Measurements from ENCODE around the gene UXS1.

UXS1 gene

DNA sequence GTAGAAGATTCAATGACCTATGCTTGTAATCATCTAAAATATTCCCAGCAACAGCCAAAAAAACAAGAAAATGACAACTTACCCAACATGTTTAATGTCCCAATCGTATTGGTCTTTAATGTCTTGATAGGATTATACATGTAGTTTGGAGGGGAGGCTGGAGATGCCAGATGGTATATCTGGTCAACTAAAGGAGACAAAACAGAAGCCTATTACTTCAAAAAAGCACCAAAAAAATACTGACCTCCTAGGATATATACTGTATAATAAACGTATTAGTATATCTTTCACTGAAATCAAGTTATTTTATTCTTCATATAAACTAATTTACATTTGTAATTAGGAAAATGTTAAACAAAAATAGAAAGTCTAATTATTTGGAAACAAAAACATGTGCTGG, 64.5 kb downstream of the UXS1 start:
- DNase-seq, result no peak

DNA sequence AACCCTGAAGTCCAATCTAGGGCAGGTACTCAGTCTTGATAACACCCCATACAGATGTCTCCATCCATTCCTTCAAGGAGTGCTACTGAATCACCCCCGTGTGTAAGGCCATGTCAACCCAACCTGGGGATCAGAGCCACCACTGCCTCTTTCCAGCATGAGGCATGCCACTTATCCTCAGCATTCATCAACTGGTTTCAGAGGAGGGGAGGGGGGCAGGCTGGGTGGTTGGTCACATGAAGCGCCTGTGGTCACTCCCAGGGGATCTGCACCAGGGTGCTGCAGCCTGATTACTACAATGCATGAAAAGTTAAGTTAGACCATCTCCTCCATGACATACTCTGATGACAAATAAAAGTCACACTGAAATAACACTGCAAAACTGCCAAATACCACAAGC, 65.0 kb downstream of the UXS1 start:
- DNase-seq, result no peak

GRCh38 chr2:106127776-106128268, 66.3 kb downstream of the UXS1 start:
- no peak for DNase-seq

DNA sequence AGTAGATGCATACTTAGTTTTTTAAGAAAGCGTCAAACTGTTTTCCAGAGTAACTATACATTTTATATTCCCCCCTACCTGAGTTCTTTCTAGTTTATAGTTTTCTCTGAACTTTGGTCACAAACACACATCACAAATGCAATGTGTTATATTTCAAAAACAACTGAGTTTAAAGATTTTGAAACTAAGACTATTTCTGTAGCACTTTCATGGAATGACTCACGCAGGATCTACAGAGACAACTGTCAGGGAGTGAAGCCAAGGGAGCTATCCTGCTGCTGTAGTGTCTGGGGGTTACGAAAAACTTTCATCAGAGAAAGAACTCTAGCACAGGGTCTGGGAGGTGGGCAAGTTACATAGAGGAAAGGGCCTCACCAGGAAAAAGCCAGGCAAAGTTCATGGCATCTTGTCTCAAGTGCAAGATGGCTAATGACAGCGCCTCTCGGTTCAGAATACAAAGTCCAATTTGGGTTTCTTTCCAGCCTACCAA, 66.8 kb downstream of the UXS1 start:
- no peak for DNase-seq

GRCh38 chr2:106126705-106127281, 67.3 kb downstream of the UXS1 start:
- DNase-seq, result no peak

DNA sequence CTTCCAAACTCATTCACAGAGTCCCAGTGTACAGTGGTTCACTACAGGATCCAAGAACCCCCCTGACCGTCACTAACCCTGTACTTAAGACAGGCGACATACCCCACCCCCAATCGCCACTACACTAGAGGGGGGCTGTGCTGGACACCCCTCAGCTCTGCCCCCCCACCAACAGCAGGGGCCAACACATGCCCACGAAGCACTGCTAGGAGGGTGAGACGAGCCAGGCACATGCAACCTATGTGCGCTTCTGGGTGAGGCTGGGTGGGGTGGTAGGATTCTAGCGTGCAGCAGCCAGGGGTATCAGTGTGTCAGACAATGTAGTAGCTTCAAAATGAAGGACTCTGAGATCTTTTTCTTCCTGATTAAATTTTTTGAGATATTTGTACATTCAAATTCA, 67.8 kb downstream of the UXS1 start:
- DNase-seq, result no peak

DNA sequence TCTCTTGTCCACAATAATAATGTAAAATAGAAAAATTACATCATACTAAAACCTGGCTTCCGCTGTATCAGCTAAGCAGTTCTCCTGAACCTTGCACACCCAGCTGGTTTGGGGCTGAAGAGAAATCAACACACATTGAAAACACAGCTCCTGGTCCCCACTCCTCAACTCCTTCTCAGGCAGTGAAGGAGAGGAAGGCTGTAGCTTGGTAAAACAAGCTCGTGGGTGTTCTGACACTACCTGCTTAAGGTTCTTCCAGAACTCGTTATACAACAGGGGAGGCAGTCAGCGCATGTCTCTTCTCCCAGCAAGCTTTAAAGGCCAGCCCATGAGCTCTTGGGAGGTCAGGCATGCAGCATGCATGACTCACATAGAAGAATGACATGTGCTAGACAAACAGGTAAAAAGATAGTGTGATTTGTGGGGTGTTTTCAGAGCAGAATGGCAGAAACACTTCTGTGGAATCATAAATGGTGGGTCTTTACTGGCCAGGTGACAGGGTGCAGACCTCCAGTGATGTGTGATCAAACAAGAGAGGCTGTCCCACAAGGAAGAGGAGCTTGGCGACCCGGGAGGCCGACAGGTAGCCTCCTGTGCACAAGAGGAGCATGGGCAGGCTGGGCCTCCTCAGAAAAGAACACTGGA, 69.1 kb downstream of the UXS1 start:
- no peak for DNase-seq

GRCh38 chr2:106124106-106124756, 69.9 kb downstream of the UXS1 start:
- no peak for DNase-seq

GRCh38 chr2:106122157-106122556, 71.9 kb downstream of the UXS1 start:
- DNase-seq, result no peak

DNA sequence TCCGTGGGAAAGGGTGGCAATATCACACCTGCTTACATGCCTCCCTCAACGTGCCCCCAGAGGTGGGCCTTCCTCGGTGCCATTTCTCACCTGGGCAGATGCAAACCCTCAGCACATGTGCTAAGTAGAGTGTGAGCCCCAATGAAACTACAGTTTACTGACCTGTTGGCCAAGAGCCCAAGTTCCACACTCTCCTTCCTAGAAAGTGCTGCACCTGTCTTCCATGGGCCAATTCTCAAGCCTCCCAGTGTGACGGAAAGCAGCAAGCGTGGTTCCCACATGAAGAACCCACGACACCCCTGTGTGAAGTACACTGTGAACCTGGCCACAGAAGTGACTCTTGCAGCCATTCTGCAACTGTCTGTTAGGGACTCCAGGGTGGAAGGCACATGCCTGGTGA, 73.7 kb downstream of the UXS1 start:
- DNase-seq, result no peak

- no peak for DNase-seq
Observed at GRCh38 chr2:106119074-106119473, 75.0 kb downstream of the UXS1 start.

DNA sequence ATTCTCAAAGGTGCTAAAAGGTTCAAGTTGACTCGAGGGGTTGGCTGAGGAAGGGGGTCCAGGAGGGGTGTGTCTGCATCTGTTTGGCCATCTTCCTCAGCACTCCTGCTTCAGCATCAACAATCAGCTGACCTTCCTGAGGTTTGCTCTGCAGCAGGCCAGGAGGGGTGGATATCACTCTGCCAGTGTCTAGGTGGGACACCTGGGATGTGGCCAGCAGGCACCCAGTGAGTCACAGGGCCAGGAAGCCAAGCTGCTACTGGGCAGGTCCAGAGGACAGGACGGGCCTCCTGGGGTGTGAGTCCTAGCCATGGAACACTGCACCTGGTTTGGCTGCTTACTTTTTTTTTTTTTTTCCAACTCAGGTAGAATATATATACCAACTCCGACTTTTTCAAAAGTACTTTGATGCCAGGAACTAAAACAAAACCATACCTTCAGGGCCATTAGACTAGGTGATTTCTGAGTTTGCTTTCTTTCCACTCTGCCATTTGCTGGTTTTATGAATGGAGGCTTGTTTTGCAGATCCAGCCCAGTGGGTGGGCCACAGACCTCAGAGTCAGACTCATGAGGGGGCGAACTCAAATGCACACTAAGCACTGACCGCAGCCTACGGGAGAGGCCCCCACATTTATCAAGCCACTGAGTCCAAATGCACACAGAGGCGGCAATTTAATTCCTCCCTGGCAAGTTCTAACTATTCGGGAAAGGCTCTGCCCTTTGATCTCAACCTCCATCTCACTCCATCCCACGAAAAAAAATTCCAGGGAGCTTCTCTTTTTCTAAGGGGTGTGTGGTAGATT, 76.0 kb downstream of the UXS1 start:
- no peak for DNase-seq

- DNase-seq, result no peak
Observed at GRCh38 chr2:106117347-106117746, 76.8 kb downstream of the UXS1 start.

DNA sequence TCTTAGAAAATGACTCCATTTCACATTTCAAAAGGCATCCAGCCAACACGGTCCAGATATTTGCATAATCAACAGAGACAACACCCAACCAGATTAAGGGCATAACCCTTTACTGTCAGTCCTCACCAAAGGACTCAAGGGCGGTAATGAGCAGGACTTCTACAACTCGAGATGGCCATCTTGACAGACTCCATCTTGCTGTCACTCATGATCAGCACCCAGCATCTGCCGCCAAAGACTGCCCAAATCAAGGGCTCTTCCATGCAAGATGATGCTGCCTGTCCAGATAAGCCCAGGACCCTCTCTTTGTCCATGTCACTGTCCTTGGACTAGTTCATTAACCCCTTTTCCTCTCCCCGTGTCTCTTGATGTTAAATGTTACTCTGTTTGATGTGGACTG, 77.9 kb downstream of the UXS1 start:
- DNase-seq, result no peak

DNA sequence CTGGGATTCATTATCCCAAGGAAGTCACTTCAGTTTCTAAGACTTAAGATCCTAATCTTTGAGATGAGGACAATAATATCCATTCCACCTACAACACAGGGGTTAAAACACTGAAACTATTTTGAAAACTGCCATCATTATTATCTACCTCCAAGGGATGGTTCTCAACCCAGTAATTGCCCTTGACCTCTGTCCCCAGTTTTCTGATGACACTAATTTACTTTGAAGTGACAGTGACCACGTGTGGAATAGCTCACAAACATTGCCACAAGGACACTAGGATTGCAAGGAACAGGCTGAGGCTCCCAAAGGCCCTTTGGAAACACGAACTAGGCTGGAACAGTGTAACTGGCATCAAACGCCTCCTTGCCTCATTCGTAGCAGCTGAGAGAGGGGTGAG, 78.4 kb downstream of the UXS1 start:
- DNase-seq, result no peak

DNA sequence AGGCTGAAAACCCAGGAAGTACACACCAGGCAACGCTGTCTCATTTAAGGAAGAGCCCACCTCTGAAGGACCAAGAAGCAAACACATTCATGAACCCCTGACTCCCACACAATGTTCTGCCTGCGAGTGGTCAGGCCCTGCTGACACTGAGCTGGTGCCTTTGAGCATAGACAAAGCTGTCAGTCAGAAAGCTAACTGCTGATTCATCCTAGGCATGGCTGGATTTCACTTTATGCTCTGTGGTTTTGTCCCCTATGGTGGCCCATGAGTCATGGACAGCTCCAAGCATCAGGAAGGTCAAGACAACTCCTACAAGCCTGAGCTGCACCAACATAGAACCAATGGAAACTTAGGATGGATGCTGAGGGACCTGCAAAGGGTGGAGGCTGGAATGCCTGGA, 78.9 kb downstream of the UXS1 start:
- DNase-seq, result peak; percentile 74 to 92 (median 83)

DNA sequence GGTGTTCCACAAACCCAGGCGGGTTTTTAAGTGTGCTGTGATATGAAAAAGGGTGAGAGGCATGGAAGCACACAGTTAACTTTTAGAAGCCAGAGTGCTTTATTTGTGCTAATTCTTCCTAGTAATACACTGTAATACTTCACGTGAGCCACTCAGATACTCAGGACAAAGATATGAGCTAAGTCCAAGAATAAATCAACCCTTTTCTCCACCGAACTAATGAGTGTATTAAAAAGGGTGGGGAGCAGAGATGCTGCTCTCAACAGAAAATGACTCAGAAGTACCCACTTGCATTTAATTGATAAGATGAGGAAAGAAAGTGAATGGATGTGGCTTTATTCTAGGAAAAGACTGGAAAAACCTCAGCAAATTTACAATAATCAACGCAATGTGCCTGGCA, 79.9 kb downstream of the UXS1 start:
- no peak for DNase-seq

DNA sequence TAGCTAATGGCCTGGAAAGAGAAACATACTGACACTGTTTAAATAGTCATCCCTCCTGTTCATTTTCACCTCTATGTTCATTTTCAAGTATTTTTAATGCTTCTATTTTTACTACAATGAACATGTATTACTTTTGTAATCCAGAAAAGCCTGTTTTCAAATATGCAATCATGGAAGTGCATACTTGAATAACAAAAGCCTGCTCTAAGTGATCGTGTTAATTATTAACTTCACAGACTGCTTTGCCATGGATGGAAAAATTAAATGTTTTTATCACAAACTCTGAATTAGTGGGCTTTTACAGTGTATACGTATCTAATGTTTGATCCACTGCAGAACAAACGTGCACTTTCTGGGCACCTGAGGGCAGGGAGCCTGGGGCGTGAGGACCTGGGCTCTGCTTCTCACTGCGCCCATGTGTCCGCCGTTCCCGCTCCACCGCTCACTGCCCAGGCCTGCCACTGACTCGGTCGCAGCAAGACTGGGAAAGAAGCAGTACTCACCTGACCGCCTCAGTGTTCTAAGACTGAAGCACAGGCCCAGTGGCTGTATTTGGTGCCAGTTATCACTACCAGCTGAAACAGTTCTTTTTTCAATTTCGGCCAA, 80.6 kb downstream of the UXS1 start:
- DNase-seq, result no peak

DNA sequence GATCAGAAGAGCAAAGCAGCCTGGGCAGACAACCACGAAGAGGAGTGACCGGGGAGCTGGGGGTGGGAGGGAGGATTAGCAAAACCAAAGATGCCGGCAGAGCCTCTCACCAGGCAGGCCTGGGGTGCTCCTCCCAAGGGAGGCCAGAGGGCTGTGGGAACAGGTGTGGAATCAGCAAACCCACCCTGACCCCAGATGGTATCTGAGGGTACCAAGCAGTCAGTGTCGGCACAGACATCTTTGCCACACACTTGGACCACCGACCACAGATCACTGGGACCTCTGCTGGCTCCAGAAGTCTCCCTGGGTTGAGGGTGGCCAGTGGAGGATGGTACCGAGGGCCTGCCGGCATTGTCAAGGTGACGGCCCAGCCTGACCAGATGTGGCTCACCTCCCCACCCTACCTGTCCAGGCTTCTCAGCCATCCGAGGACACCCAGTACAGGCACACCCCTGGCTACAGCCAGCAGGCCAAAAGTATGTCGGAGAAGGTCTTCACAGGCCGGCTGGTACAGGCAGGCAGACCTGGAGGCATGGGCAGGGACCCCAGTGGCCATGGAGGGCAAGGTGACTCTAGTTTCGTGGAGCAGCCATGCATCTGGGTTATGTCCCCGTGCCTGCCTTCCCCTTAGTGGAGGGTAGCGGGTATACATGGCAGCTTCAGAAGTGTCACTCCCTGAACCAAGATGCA, 82.1 kb downstream of the UXS1 start:
- DNase-seq, result no peak

GRCh38 chr2:106109675-106110424, 84.3 kb downstream of the UXS1 start:
- DNase-seq, result no peak

GRCh38 chr2:106108791-106109190, 85.3 kb downstream of the UXS1 start:
- DNase-seq, result no peak

Measured in suppressor macrophage (primary cell).